ENCODE data around the gene HP. TPM values are rescaled to one million over a fixed set of nuclear protein-coding genes. Genes with fewer than 3 reads are reported as not detected.

The HP gene
- total and polyA plus RNA-seq, 2 of the 8 experiments (the other 6 are each of a cell fraction or from before 2014, with no cell fraction given), result not detected

- Histone ChIP-seq H2BK15ac (ENCODE audit: low read length) (no peak overlapping the region), H2AK5ac (ENCODE audit: low read depth, low read length) (no peak overlapping the region), H2BK12ac (ENCODE audit: low read depth, low read length) (no peak overlapping the region), H4K8ac (ENCODE audit: extremely low read depth, insufficient read depth, low read length) (no peak overlapping the region; the same call in 1 of the 2 replicates), H3K4me1 (replicated peaks in 1 of 4; ENCODE audit: control insufficient read depth in 3 of 4, insufficient read depth in 4 of 4, low read length in 3 of 4) (no peaks in the 10 kb centered on the region), H2BK5ac (ENCODE audit: low read depth, low read length) (no peak overlapping the region), H3K4me3 (ENCODE audit: extremely low read depth in 1 of 4, insufficient read depth in 2 of 4, low read depth in 3 of 4, low read length in 4 of 4) (no peak overlapping the region), H3K23ac (ENCODE audit: insufficient read length) (no peak overlapping the region), H3K9me3 (ENCODE audit: insufficient read depth in 2 of 2, low read depth in 1 of 2, low read length in 1 of 2) (no peaks in the 10 kb centered on the region), H3K18ac (ENCODE audit: extremely low read depth, low read length) (no peak overlapping the region), H4K20me1 (replicated peaks in 1 of 2; ENCODE audit: control insufficient read depth in 1 of 2, insufficient read depth in 2 of 2, low read length in 2 of 2) (peaks cover 4 to 11% of the 10 kb centered on the region in 2 experiments), H3K4me2 (ENCODE audit: insufficient read depth in 1 of 2, low read depth in 2 of 2, low read length in 2 of 2) (no peak overlapping the region), H3K9ac (replicated peaks in 1 of 4; ENCODE audit: extremely low read depth in 1 of 4, low read depth in 3 of 4, low read length in 3 of 4) (no peak overlapping the region), H3K36me3 (ENCODE audit: control insufficient read depth in 2 of 4, insufficient read depth in 4 of 4, low read length in 3 of 4) (peaks cover 45 to 90% (median 78%) of the 10 kb centered on the region in 4 experiments), H3K4ac (replicated peaks; ENCODE audit: insufficient read length, low read depth, low read length) (no peak overlapping the region), H3K23me2 (ENCODE audit: low read depth, low read length) (no peaks in the 10 kb centered on the region), H4K5ac (ENCODE audit: insufficient read length, low read depth, low read length) (no peak overlapping the region), H3K27ac (ENCODE audit: low read depth, low read length) (no peak overlapping the region), H2AFZ (ENCODE audit: low read length) (no peak overlapping the region), H3K14ac (ENCODE audit: insufficient read length) (no peak overlapping the region), H3K56ac (replicated peaks; ENCODE audit: insufficient read length, low read depth, low read length) (no peak overlapping the region), H3K79me1 (ENCODE audit: low read depth, low read length) (no peaks in the 10 kb centered on the region), H2BK20ac (ENCODE audit: low read length) (no peak overlapping the region), H3K79me2 (ENCODE audit: control insufficient read depth in 1 of 2, insufficient read depth in 2 of 2, low read length in 2 of 2) (no peaks in the 10 kb centered on the region), H4K91ac (replicated peaks; ENCODE audit: insufficient read length, low read length) (no peak overlapping the region), H2BK120ac (replicated peaks; ENCODE audit: low read depth, low read length) (no peak overlapping the region), H3K27me3 (replicated peaks in 1 of 4; ENCODE audit: control insufficient read depth in 3 of 4, extremely low read depth in 1 of 4, insufficient read depth in 3 of 4, low read length in 3 of 4) (no peaks in the 10 kb centered on the region)
- CTCF ChIA-PET (ENCODE audit: partially characterized antibody), result interaction anchor here (1.0 to 2.0 kb wide), 2 partner anchors 10 to 20 kb away, joined by 3 to 8 read pairs; no protein-coding TSS in a partner anchor
- no peak for FAIRE-seq
- DNase-seq (ENCODE audit: low read depth in 1 of 2, low spot score in 2 of 2), result no peak
- POLR2A ChIA-PET (ENCODE audit: partially characterized antibody), result no interaction called here
- WGBS, 2 experiments (ENCODE audit: extremely low coverage in 1 of 2, insufficient coverage in 1 of 2, insufficient read length in 1 of 2, insufficient replicate concordance in 2 of 2, low coverage in 1 of 2, low lambda C conversion rate in 2 of 2, missing lambda C conversion rate in 1 of 2), result 82% methylated on average over 9 of the region's 9 CpGs; no CpG with 5 or more reads in 1 of the 2 experiments
- TF ChIP-seq TAF1 (IDR thresholded peaks at IDR 0.05; ENCODE audit: low read depth, low read length) (no peak), YY1 (IDR thresholded peaks at IDR 0.05; ENCODE audit: low read depth, low read length) (no peak), EZH2 (IDR thresholded peaks at IDR 0.05; ENCODE audit: low read depth, low read length, severe bottlenecking) (no peak), CBX5 (IDR thresholded peaks at IDR 0.05; ENCODE audit: low read depth, low read length) (no peak), SP1 (IDR thresholded peaks at IDR 0.05; ENCODE audit: low read depth, low read length) (no peak), E2F6 (IDR thresholded peaks at IDR 0.05) (no peak), TAF7 (optimal IDR thresholded peaks at IDR 0.05; ENCODE audit: borderline replicate concordance, low read depth, low read length) (no peak), CTCF (IDR thresholded peaks at IDR 0.05; ENCODE audit: control extremely low read depth in 1 of 3, insufficient read depth in 1 of 3, low read depth in 1 of 3, low read length in 3 of 3) (no peak), BCL11A (IDR thresholded peaks at IDR 0.05; ENCODE audit: low read depth in 2 of 2, low read length in 2 of 2) (no peak), GTF2F1 (IDR thresholded peaks at IDR 0.05; ENCODE audit: borderline replicate concordance, low read depth, low read length) (no peak), SAP30 (IDR thresholded peaks at IDR 0.05; ENCODE audit: insufficient read depth, insufficient replicate concordance, low read length) (no peak)
These were observed 50.6 kb downstream of the HP start for GRCh38 chr16:72104905-72105304.

Measured in H1 (cell line).